ENCODE data around the gene EIPR1. TPM values are rescaled to one million over a fixed set of nuclear protein-coding genes. Genes with fewer than 3 reads are reported as not detected.

The EIPR1 gene
- total and polyA plus RNA-seq, 10 of the 15 experiments (the other 5 are each of a cell fraction or from before 2014, with no cell fraction given) = 23.6 to 61.2 (median 42.2) TPM

- Histone ChIP-seq H3K4me3 (no peak overlapping the region), H4K20me1 (ENCODE audit: control insufficient read depth, insufficient read depth) (no peaks in the 10 kb centered on the region), H3K4me1 (ENCODE audit: control insufficient read depth, insufficient read depth, low read length) (no peaks in the 10 kb centered on the region), H3K9me3 (replicated peaks; ENCODE audit: control insufficient read depth, insufficient read depth, low read length) (no peaks in the 10 kb centered on the region), H2AFZ (ENCODE audit: control insufficient read depth, low read depth, low read length) (no peak overlapping the region), H3K4me2 (ENCODE audit: control insufficient read depth, insufficient read depth) (no peak overlapping the region), H3K36me3 (ENCODE audit: control insufficient read depth in 2 of 2, insufficient read depth in 2 of 2, low read length in 1 of 2) (peaks cover 3 to 4% of the 10 kb centered on the region in 2 experiments; a peak in 3 of 4 replicates), H3K79me2 (ENCODE audit: control insufficient read depth, insufficient read depth, low read length) (no peaks in the 10 kb centered on the region), H3K27me3 (replicated peaks in 1 of 2; ENCODE audit: control insufficient read depth in 2 of 2, insufficient read depth in 2 of 2, low read length in 1 of 2) (no peaks in the 10 kb centered on the region), H3K27ac (ENCODE audit: control insufficient read depth, insufficient read depth) (no peak overlapping the region), H3K9ac (ENCODE audit: control insufficient read depth, insufficient read depth, low read length) (no peak overlapping the region)
- FAIRE-seq = no peak
- 96% methylated on average over 6 of the region's 6 CpGs for WGBS (ENCODE audit: insufficient coverage, insufficient replicate concordance, low lambda C conversion rate, missing lambda C conversion rate)
- RAD21 ChIA-PET (ENCODE audit: unreplicated experiment) = no interaction called here
- CTCF ChIA-PET = no interaction called here
- intact Hi-C loops (cut with micrococcal nuclease; ENCODE audit: unreplicated experiment) = no loop called here
- SMC1A ChIA-PET (ENCODE audit: uncharacterized antibody, unreplicated experiment) = no interaction called here
- in situ Hi-C loops (cut with MboI) = no loop called here
- no peak for TF ChIP-seq SP1 (IDR thresholded peaks at IDR 0.05; ENCODE audit: low read depth, low read length)
- no peak for TF ChIP-seq SUPT20H (IDR thresholded peaks at IDR 0.05; ENCODE audit: borderline replicate concordance, control insufficient read depth, low read depth, low read length)
- no peak for TF ChIP-seq TCF7 (IDR thresholded peaks at IDR 0.05; ENCODE audit: borderline replicate concordance)
- TF ChIP-seq PBX3 (IDR thresholded peaks at IDR 0.05; ENCODE audit: insufficient replicate concordance, low read depth, low read length) = no peak
- no peak for TF ChIP-seq POLR2AphosphoS2 (IDR thresholded peaks at IDR 0.05; ENCODE audit: low read depth, low read length)
- TF ChIP-seq HSF1 (IDR thresholded peaks at IDR 0.05; ENCODE audit: low read depth, low read length) = no peak
- no peak for TF ChIP-seq NFXL1 (IDR thresholded peaks at IDR 0.05; ENCODE audit: borderline replicate concordance)
- no peak for DNase-seq (ENCODE audit: low read depth, low spot score)
- ATAC-seq = no peak
- BruUV-seq (replicated peaks) = no TSS peak
- POLR2A ChIA-PET = no interaction called here
Measured at GRCh38 chr2:3212984-3213383, 164.6 kb downstream of the EIPR1 start.
